Measurements from ENCODE around the gene LPAR1.
A peak's percentile ranks its signal among the peaks of the same experiment; 100 is the strongest.

Gene LPAR1

DNA sequence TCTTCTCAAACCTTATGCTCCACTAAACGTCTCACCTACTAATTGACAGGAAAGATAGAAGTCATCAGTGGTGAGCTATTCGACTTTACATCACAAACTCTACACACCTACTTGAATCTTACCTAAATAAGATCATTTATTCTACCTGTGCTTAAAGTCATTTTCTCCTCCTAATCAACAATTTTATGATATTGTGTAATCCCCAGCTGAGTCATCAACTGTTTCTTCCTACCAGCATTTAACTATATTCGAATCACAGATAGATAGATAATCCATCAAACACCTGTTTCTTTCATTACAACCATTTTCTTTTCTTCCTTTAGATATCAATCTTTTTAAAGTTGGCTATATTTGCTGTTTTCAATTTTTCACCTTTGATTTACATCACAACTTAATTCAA is 181.5 kb downstream of the LPAR1 start:
- no peak for ATAC-seq
- no peak for TF ChIP-seq OSR1 (CRISPR knock-in tag; IDR thresholded peaks at IDR 0.05)
- no peak for TF ChIP-seq ZNF565 (CRISPR knock-in tag; conservative IDR thresholded peaks at IDR 0.05; ENCODE audit: low read depth)
- TF ChIP-seq, protein P1, sequence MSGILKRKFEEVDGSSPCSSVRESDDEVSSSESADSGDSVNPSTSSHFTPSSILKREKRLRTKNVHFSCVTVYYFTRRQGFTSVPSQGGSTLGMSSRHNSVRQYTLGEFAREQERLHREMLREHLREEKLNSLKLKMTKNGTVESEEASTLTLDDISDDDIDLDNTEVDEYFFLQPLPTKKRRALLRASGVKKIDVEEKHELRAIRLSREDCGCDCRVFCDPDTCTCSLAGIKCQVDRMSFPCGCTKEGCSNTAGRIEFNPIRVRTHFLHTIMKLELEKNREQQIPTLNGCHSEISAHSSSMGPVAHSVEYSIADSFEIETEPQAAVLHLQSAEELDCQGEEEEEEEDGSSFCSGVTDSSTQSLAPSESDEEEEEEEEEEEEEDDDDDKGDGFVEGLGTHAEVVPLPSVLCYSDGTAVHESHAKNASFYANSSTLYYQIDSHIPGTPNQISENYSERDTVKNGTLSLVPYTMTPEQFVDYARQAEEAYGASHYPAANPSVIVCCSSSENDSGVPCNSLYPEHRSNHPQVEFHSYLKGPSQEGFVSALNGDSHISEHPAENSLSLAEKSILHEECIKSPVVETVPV (CRISPR knock-in tag; IDR thresholded peaks at IDR 0.05): no peak
- TF ChIP-seq ARNTL (CRISPR knock-in tag; IDR thresholded peaks at IDR 0.05; ENCODE audit: borderline replicate concordance, low read depth): no peak
- TF ChIP-seq CSDC2 (CRISPR knock-in tag; IDR thresholded peaks at IDR 0.05): no peak
- TF ChIP-seq ZC3H10 (CRISPR knock-in tag; IDR thresholded peaks at IDR 0.05): no peak
- no peak for TF ChIP-seq ZNF70 (CRISPR knock-in tag; IDR thresholded peaks at IDR 0.05)
- TF ChIP-seq ZNF8 (CRISPR knock-in tag; IDR thresholded peaks at IDR 0.05): no peak
- no peak for TF ChIP-seq ISL1 (CRISPR knock-in tag; IDR thresholded peaks at IDR 0.05)
- TF ChIP-seq GLIS3 (CRISPR knock-in tag; IDR thresholded peaks at IDR 0.05): no peak
- TF ChIP-seq ZFP30 (CRISPR knock-in tag; IDR thresholded peaks at IDR 0.05): no peak
- no peak for TF ChIP-seq ZFP3 (CRISPR knock-in tag; IDR thresholded peaks at IDR 0.05)

DNA sequence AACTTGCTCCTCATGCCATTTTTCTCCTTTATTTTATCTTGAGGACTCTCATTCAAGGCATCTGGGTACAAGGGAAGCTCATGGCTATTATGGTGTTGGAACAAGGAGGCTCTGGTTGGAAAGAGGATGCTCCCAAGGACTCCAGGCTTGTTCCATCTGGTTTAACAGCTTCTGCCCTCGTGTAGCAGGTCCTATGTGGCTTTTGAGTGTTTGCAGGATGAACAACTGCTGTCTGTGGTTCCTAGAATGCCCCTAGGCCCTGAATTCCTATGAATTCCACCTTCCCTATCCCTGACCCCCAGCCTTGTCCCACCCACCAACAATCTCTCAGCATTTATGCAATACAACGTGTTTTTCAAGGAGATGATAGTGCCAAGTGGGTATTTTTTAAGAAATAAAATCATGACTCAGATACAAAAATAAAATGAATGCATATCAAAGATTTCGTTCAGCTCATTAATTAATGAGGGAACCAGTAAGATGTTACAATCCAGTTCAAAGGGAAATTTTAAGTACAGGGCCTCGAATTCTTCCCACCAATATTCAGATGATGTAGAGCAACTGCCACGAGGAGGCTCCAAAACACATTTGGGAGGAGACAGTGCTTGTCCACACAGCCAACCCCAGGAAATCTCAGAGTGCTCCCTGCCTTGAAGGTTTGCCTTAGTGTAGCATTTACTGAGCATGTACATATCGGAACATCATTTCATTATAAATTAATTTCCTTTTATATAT is 187.7 kb downstream of the LPAR1 start:
- no peak for ATAC-seq
- TF ChIP-seq ZFP30 (CRISPR knock-in tag; IDR thresholded peaks at IDR 0.05) (no peak), ESRRG (CRISPR knock-in tag; IDR thresholded peaks at IDR 0.05) (no peak), TCF4 (CRISPR knock-in tag; IDR thresholded peaks at IDR 0.05; ENCODE audit: borderline replicate concordance) (no peak), ZFP3 (CRISPR knock-in tag; IDR thresholded peaks at IDR 0.05) (no peak), BACH2 (CRISPR knock-in tag; IDR thresholded peaks at IDR 0.05; ENCODE audit: borderline replicate concordance) (no peak), OSR1 (CRISPR knock-in tag; IDR thresholded peaks at IDR 0.05) (no peak), ZC3H10 (CRISPR knock-in tag; IDR thresholded peaks at IDR 0.05) (no peak), ZNF565 (CRISPR knock-in tag; conservative IDR thresholded peaks at IDR 0.05; ENCODE audit: low read depth) (no peak), ISL1 (CRISPR knock-in tag; IDR thresholded peaks at IDR 0.05) (no peak)
- TF ChIP-seq, protein P2, sequence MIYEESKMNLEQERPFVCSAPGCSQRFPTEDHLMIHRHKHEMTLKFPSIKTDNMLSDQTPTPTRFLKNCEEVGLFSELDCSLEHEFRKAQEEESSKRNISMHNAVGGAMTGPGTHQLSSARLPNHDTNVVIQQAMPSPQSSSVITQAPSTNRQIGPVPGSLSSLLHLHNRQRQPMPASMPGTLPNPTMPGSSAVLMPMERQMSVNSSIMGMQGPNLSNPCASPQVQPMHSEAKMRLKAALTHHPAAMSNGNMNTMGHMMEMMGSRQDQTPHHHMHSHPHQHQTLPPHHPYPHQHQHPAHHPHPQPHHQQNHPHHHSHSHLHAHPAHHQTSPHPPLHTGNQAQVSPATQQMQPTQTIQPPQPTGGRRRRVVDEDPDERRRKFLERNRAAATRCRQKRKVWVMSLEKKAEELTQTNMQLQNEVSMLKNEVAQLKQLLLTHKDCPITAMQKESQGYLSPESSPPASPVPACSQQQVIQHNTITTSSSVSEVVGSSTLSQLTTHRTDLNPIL (CRISPR knock-in tag; IDR thresholded peaks at IDR 0.05; ENCODE audit: low read depth): no peak
- TF ChIP-seq, protein P3, sequence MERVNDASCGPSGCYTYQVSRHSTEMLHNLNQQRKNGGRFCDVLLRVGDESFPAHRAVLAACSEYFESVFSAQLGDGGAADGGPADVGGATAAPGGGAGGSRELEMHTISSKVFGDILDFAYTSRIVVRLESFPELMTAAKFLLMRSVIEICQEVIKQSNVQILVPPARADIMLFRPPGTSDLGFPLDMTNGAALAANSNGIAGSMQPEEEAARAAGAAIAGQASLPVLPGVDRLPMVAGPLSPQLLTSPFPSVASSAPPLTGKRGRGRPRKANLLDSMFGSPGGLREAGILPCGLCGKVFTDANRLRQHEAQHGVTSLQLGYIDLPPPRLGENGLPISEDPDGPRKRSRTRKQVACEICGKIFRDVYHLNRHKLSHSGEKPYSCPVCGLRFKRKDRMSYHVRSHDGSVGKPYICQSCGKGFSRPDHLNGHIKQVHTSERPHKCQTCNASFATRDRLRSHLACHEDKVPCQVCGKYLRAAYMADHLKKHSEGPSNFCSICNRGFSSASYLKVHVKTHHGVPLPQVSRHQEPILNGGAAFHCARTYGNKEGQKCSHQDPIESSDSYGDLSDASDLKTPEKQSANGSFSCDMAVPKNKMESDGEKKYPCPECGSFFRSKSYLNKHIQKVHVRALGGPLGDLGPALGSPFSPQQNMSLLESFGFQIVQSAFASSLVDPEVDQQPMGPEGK (CRISPR knock-in tag; IDR thresholded peaks at IDR 0.05; ENCODE audit: borderline replicate concordance): no peak

DNA sequence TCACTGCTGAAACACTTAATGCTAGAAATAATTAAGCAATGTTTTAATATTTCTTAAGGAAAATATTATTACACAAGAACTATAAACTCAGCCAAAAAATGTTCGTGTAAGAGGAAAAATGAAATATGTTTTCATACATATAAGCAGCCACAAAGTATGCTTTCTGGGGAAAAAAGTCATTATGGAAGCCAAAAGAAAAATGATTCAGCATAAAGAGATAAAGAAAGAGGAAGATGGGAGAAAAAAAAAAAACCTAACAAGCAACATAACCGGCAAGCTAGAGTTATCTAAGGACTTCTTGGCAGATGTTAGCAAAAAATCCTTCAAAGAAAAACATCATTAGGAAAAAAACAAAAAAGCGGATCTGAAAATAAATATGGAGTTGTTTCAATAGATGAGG is 190.6 kb downstream of the LPAR1 start:
- no peak for ATAC-seq
- TF ChIP-seq ZNF565 (CRISPR knock-in tag; conservative IDR thresholded peaks at IDR 0.05; ENCODE audit: low read depth) (no peak), ISL1 (CRISPR knock-in tag; IDR thresholded peaks at IDR 0.05) (peak; percentile 45; the same call in 1 of the 2 replicates), SNAI2 (CRISPR knock-in tag; IDR thresholded peaks at IDR 0.05) (no peak), ZNF70 (CRISPR knock-in tag; IDR thresholded peaks at IDR 0.05) (no peak)
- TF ChIP-seq, protein P4, sequence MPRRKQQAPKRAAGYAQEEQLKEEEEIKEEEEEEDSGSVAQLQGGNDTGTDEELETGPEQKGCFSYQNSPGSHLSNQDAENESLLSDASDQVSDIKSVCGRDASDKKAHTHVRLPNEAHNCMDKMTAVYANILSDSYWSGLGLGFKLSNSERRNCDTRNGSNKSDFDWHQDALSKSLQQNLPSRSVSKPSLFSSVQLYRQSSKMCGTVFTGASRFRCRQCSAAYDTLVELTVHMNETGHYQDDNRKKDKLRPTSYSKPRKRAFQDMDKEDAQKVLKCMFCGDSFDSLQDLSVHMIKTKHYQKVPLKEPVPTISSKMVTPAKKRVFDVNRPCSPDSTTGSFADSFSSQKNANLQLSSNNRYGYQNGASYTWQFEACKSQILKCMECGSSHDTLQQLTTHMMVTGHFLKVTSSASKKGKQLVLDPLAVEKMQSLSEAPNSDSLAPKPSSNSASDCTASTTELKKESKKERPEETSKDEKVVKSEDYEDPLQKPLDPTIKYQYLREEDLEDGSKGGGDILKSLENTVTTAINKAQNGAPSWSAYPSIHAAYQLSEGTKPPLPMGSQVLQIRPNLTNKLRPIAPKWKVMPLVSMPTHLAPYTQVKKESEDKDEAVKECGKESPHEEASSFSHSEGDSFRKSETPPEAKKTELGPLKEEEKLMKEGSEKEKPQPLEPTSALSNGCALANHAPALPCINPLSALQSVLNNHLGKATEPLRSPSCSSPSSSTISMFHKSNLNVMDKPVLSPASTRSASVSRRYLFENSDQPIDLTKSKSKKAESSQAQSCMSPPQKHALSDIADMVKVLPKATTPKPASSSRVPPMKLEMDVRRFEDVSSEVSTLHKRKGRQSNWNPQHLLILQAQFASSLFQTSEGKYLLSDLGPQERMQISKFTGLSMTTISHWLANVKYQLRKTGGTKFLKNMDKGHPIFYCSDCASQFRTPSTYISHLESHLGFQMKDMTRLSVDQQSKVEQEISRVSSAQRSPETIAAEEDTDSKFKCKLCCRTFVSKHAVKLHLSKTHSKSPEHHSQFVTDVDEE (CRISPR knock-in tag; IDR thresholded peaks at IDR 0.05): no peak

DNA sequence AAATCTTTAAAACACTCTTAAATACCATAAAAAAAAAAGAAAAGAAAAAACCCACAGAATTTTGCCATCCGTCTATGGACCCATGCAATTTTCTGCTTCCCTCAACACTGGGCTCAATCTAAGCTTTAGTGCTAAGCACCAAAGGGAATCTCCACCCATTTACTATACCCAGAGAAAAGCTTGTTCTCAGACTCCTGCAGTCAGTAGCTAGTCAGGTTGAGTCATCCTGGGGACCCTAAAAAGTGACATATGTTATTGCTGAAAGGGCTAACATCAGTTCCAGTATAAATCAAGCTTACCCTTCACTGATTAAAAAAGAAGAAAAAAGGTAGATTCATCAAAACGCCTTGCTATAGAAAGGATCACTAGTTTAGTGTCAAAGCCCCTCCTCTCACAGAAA is 192.1 kb downstream of the LPAR1 start:
- no peak for ATAC-seq
- no peak for TF ChIP-seq TCF4 (CRISPR knock-in tag; IDR thresholded peaks at IDR 0.05; ENCODE audit: borderline replicate concordance)
- no peak for TF ChIP-seq ZNF70 (CRISPR knock-in tag; IDR thresholded peaks at IDR 0.05)
- TF ChIP-seq, protein P1 (CRISPR knock-in tag; IDR thresholded peaks at IDR 0.05): no peak
- TF ChIP-seq TOX (CRISPR knock-in tag; IDR thresholded peaks at IDR 0.05; ENCODE audit: borderline replicate concordance): no peak
- TF ChIP-seq ESRRG (CRISPR knock-in tag; IDR thresholded peaks at IDR 0.05): no peak
- no peak for TF ChIP-seq ZNF565 (CRISPR knock-in tag; conservative IDR thresholded peaks at IDR 0.05; ENCODE audit: low read depth)
- no peak for TF ChIP-seq ZFP3 (CRISPR knock-in tag; IDR thresholded peaks at IDR 0.05)
- TF ChIP-seq, protein P4 (CRISPR knock-in tag; IDR thresholded peaks at IDR 0.05): no peak
- TF ChIP-seq, protein P3 (CRISPR knock-in tag; IDR thresholded peaks at IDR 0.05; ENCODE audit: borderline replicate concordance): no peak
- TF ChIP-seq ZC3H10 (CRISPR knock-in tag; IDR thresholded peaks at IDR 0.05): no peak
